MM.1S (cell line): ENCODE measurements around the gene ECT2L.

Experiments
- EZH2phosphoT487 ChIP-seq: fragments of 300-600 bp; sonication (generic); IDR thresholded peaks from 2 replicates; pipeline ENCODE4 v1.6.1; 2018; ENCODE audit warnings: antibody characterized with exemption, low read length
- TF ChIP-seq, protein P1 (sequence below): fragments of 300-600 bp; sonication (generic); IDR thresholded peaks from 2 replicates; pipeline ENCODE4 v1.5.1; 2016; ENCODE audit warnings: antibody characterized with exemption, low read length, mixed read lengths

DNA sequence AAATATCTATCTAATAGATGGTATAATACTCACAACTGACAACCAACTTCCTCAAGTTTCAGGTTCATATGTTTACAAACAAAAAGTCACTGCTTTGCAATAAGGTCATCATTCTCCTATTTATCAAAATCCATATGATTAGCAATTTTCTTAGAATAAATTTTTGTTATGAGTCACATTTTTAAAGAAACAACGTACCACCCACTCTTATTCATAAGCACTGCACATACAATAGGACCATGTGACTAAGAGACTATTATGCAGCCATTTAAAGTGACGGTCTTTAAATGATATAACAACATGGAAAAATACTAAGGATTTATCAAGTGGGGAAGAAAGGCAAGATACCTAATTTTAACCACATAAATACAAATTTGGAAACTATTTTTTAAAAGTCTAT is 152.1 kb downstream of the ECT2L start:
- TF ChIP-seq, protein P1, sequence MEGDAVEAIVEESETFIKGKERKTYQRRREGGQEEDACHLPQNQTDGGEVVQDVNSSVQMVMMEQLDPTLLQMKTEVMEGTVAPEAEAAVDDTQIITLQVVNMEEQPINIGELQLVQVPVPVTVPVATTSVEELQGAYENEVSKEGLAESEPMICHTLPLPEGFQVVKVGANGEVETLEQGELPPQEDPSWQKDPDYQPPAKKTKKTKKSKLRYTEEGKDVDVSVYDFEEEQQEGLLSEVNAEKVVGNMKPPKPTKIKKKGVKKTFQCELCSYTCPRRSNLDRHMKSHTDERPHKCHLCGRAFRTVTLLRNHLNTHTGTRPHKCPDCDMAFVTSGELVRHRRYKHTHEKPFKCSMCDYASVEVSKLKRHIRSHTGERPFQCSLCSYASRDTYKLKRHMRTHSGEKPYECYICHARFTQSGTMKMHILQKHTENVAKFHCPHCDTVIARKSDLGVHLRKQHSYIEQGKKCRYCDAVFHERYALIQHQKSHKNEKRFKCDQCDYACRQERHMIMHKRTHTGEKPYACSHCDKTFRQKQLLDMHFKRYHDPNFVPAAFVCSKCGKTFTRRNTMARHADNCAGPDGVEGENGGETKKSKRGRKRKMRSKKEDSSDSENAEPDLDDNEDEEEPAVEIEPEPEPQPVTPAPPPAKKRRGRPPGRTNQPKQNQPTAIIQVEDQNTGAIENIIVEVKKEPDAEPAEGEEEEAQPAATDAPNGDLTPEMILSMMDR: no peak
- no peak for TF ChIP-seq EZH2phosphoT487
